Immature natural killer cell (primary cell): ENCODE measurements around the gene PPIL6. TPM values are rescaled to one million over a fixed set of nuclear protein-coding genes. Genes with fewer than 3 reads are reported as not detected.
A peak's percentile ranks its signal among the peaks of the same experiment; 100 is the strongest.
"Not testable (repeated sequence)": the region's sequence is repeated elsewhere in the genome, so short reads cannot be mapped to it uniquely, and the experiment has no call there.

ENCODE experiments used
- DNase-seq, 3 donors: peaks; one replicate each; pipeline ENCODE4 v3.0.0; 2022; ENCODE audit warnings: mixed read lengths in 1 of 3
- H3K27ac Mint-ChIP-seq, 6 donors: one replicate each; pipeline ENCODE4 v1.8.0; 2020; ENCODE audit warnings: mixed read lengths in 6 of 6, mild to moderate bottlenecking in 5 of 6, inconsistent platforms in 4 of 6, moderate library complexity in 3 of 6
- H3K27me3 Mint-ChIP-seq, 3 donors: one replicate each; pipeline ENCODE4 v1.8.0; 2020 to 2021; ENCODE audit warnings: low read depth in 3 of 3, mild to moderate bottlenecking in 3 of 3, mixed read lengths in 3 of 3, moderate library complexity in 3 of 3, inconsistent platforms in 1 of 3
- H3K36me3 Mint-ChIP-seq, 3 donors: one replicate each; pipeline ENCODE4 v1.8.0; 2020; ENCODE audit warnings: mixed read lengths in 3 of 3, inconsistent platforms in 2 of 3, mild to moderate bottlenecking in 2 of 3
- H3K4me1 Mint-ChIP-seq, 2 donors: one replicate each; pipeline ENCODE4 v1.8.0; 2020; ENCODE audit warnings: inconsistent platforms in 2 of 2, mild to moderate bottlenecking in 2 of 2, mixed read lengths in 2 of 2, moderate library complexity in 1 of 2
- H3K4me3 Mint-ChIP-seq, 5 donors: one replicate each; pipeline ENCODE4 v1.8.0; 2020; ENCODE audit warnings: mild to moderate bottlenecking in 5 of 5, mixed read lengths in 5 of 5, inconsistent platforms in 3 of 5, moderate library complexity in 3 of 5
- H3K9me3 Mint-ChIP-seq, 6 donors: one replicate each; pipeline ENCODE4 v1.8.0; 2020; ENCODE audit warnings: mild to moderate bottlenecking in 6 of 6, mixed read lengths in 6 of 6, inconsistent platforms in 4 of 6, moderate library complexity in 3 of 6
- polyA plus RNA-seq, 3 donors: library from polyadenylated mRNA; unstranded; fragments of 300-500 nt; fragmentation: Illumina TruSeq; gene quantifications; one replicate each; pipeline ENCODE4 v1.2.3, GENCODE V29; 2021

The PPIL6 gene
- polyA plus RNA-seq, 3 donors from 2014 or later = 0.15 to 1.0 (median 0.44) TPM

- H3K4me3 Mint-ChIP-seq = no peak overlapping the region
These were observed 70.1 kb downstream of the PPIL6 start for GRCh38 chr6:109370336-109370735.

GRCh38 chr6:109369728-109370127 lies 70.7 kb downstream of the PPIL6 start:
- Mint-ChIP-seq H3K4me3 (no peak overlapping the region), H3K27ac (peak overlapping the region in 5 of 6 donors; percentile 20 to 78 (median 49)), H3K4me1 (peaks cover 48 to 92% of the 10 kb centered on the region in 2 donors), H3K36me3 (peaks cover 13 to 52% (median 41%) of the 10 kb centered on the region in 3 donors), H3K27me3 (peaks cover 0 to 6% (median 3%) of the 10 kb centered on the region in 3 donors), H3K9me3 (no peaks in the 10 kb centered on the region)
- no peak for DNase-seq

More at GRCh38 chr6:109370336-109370735, 70.1 kb downstream of the PPIL6 start:
- H3K36me3 Mint-ChIP-seq = peaks cover 8 to 54% (median 40%) of the 10 kb centered on the region in 3 donors
- peaks cover 50 to 93% of the 10 kb centered on the region in 2 donors for H3K4me1 Mint-ChIP-seq
- DNase-seq = no peak
- peak overlapping the region in 3 of 6 donors; percentile 20 to 51 (median 29) for H3K27ac Mint-ChIP-seq
- H3K9me3 Mint-ChIP-seq = no peaks in the 10 kb centered on the region
- peaks cover 0 to 7% (median 6%) of the 10 kb centered on the region in 3 donors for H3K27me3 Mint-ChIP-seq

- H3K27me3 Mint-ChIP-seq, H3K9me3 Mint-ChIP-seq, DNase-seq: not testable (repeated sequence)
- Mint-ChIP-seq H3K4me3 (peak overlapping the region; percentile 12 to 70 (median 50)), H3K4me1 (peaks cover 53 to 89% of the 10 kb centered on the region in 2 donors), H3K27ac (peak overlapping the region; percentile 9 to 90 (median 80)), H3K36me3 (peaks cover 32 to 49% (median 41%) of the 10 kb centered on the region in 3 donors)
These were observed 75.9 kb downstream of the PPIL6 start for GRCh38 chr6:109364382-109365078.

- DNase-seq = no peak
- Mint-ChIP-seq H3K27ac (peak overlapping the region; percentile 9 to 90 (median 83)), H3K27me3 (peaks cover 0 to 3% (median 0%) of the 10 kb centered on the region in 3 donors), H3K4me1 (peaks cover 58 to 92% of the 10 kb centered on the region in 2 donors), H3K4me3 (peak overlapping the region; percentile 12 to 79 (median 69)), H3K36me3 (peaks cover 34 to 47% (median 39%) of the 10 kb centered on the region in 3 donors), H3K9me3 (no peaks in the 10 kb centered on the region)
These were observed 76.7 kb downstream of the PPIL6 start for GRCh38 chr6:109363753-109364152.

DNA sequence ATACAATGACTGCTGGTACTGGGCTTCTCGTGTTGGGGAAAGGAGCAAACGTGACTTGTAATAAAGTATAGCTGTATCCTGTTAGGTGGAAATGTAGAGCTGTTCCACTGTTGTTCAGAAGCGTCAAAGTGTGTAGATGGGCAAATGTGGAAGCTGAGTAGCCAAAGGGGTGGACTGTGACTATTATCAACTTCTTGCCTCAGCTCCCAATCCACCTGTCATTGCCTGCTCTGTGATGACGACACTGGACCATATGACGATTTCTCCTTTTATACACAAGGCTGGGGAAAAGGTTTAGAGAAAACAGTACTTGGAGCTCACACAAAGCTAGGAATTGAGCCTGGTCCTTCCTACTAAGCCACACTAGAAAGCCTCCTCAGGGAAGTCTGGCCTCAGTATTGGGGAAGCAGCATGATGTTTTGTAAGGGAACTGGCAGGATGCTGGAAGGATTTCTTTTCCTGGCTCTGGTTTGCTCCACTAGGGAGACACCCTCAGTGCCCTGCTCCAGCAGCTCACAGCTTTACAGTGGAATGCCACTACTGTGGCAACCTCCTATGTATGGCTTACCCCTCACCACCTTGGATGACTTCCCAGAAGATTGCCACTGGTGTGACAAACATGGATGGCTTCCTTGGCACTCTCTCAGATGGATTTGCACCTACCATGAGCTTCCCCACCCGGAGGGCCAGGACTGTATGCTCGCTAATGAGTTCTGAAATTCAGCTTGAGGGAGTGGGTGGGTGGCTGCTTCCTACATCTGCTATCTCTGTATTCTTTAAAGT lies 78.1 kb downstream of the PPIL6 start:
- H3K4me3 Mint-ChIP-seq = peak overlapping the region in 3 of 5 donors; percentile 18 to 35 (median 29)
- H3K27ac Mint-ChIP-seq = peak overlapping the region; percentile 23 to 73 (median 48)
- H3K9me3 Mint-ChIP-seq = no peaks in the 10 kb centered on the region
- peaks cover 40 to 49% (median 42%) of the 10 kb centered on the region in 3 donors for H3K36me3 Mint-ChIP-seq
- peaks cover 63 to 89% of the 10 kb centered on the region in 2 donors for H3K4me1 Mint-ChIP-seq
- H3K27me3 Mint-ChIP-seq = peaks cover 0 to 3% (median 2%) of the 10 kb centered on the region in 3 donors
- no peak for DNase-seq

DNA sequence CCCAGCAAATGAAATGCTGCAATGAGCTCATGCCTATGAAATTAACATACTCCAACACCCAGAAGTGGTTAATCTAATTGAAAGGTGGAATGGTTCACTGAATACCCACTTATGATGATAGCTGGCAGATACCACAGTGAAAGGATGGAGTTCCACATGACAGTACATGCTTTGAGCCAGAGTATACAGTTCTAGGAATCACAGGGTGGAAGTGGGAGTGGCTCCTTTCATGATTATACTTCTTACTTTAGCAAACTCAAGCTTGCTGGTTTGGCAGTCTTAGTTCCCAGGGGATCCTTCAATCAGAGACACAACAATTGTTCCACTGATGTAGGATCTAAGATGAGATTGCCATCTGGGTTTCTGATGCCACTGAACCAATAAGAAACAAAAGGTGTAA lies 79.6 kb downstream of the PPIL6 start:
- Mint-ChIP-seq H3K27ac (peak overlapping the region; percentile 2 to 74 (median 61)), H3K27me3 (peaks cover 0 to 3% (median 2%) of the 10 kb centered on the region in 3 donors), H3K4me1 (peaks cover 63 to 74% of the 10 kb centered on the region in 2 donors), H3K36me3 (peaks cover 46 to 52% (median 49%) of the 10 kb centered on the region in 3 donors), H3K4me3 (peak overlapping the region in 1 of 5 donors; percentile 1), H3K9me3 (no peaks in the 10 kb centered on the region)
- no peak for DNase-seq

GRCh38 chr6:109360281-109360680 lies 80.1 kb downstream of the PPIL6 start:
- Mint-ChIP-seq H3K27ac (peak overlapping the region; percentile 2 to 76 (median 72)), H3K4me3 (no peak overlapping the region), H3K9me3 (no peaks in the 10 kb centered on the region), H3K4me1 (peaks cover 63 to 74% of the 10 kb centered on the region in 2 donors), H3K27me3 (peaks cover 0 to 3% (median 2%) of the 10 kb centered on the region in 3 donors), H3K36me3 (peaks cover 46 to 52% (median 49%) of the 10 kb centered on the region in 3 donors)
- DNase-seq = no peak

DNA sequence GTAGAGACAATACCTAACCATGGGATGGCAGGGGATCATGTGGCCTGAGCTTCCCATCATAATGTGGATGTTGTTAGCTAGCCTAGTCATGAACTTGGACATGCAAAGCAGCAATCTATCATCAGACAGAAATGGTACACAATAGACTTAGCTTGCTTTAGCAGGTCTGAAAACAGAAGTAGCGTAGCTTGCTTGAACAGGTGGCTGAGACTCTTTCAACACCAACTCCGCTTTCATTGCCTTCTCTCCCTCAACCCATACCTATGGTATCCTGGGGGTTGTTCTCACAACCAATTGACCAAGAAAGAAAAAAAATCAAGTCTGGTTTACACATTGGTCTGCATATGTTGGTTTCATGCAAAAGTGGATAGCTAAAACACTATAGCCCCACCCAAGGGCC lies 81.2 kb downstream of the PPIL6 start:
- DNase-seq = no peak
- Mint-ChIP-seq H3K27me3 (peaks cover 0 to 3% (median 2%) of the 10 kb centered on the region in 3 donors), H3K4me1 (peaks cover 53 to 63% of the 10 kb centered on the region in 2 donors), H3K27ac (peak overlapping the region in 4 of 6 donors; percentile 35 to 74 (median 61)), H3K9me3 (no peaks in the 10 kb centered on the region), H3K36me3 (peaks cover 38 to 51% (median 41%) of the 10 kb centered on the region in 3 donors), H3K4me3 (no peak overlapping the region)

DNA sequence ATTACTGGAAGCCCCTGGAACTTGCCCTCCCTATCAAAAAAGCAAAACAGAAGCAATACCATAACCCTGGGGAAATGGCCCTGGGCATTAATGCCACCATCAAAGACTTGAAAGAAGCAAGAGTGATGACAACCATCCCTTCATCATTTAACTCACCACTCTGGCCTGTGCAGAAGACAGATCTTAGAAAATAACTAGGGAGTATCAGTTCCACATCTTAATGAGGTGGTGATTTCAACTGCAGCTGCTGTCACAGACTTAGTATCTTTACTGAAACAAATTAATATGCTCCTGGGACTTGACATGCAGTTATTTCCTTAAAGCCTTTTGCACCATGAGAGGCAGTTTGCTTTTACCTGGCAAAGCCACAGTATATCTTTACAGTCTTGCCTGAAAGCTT lies 82.2 kb downstream of the PPIL6 start:
- DNase-seq = no peak
- H3K9me3 Mint-ChIP-seq = no peaks in the 10 kb centered on the region
- H3K27ac Mint-ChIP-seq = peak overlapping the region in 3 of 6 donors; percentile 32 to 48 (median 42)
- peaks cover 43 to 54% of the 10 kb centered on the region in 2 donors for H3K4me1 Mint-ChIP-seq
- H3K27me3 Mint-ChIP-seq = peaks cover 0 to 3% (median 2%) of the 10 kb centered on the region in 3 donors
- H3K4me3 Mint-ChIP-seq = no peak overlapping the region
- H3K36me3 Mint-ChIP-seq = peaks cover 32 to 49% (median 39%) of the 10 kb centered on the region in 3 donors

DNA sequence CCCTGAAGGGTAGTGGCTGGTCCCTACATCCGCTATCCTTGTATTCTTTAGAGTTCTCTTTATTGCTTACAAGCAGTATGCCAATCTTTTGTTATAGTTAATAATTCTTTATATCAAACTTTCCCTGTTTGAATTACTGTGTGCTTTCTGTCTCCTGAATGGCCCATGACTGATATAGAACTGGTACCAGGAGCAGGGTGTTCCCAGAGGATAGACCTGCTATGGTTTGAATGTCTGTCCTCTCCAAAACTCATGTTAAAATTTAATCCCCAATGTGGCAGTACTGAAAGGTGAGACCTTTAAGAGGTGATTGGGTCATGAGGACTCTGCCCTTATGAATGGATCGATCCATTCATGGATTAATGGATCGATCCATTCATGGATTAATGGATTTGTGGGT lies 84.2 kb downstream of the PPIL6 start:
- H3K27ac Mint-ChIP-seq = peak overlapping the region in 1 of 6 donors; percentile 34

GRCh38 chr6:109351231-109352130 lies 88.9 kb downstream of the PPIL6 start:
- H3K9me3 Mint-ChIP-seq = no peaks in the 10 kb centered on the region
- H3K4me1 Mint-ChIP-seq = peaks cover 17 to 31% of the 10 kb centered on the region in 2 donors
- H3K36me3 Mint-ChIP-seq = peaks cover 12 to 39% (median 21%) of the 10 kb centered on the region in 3 donors
- H3K4me3 Mint-ChIP-seq = no peak overlapping the region
- H3K27me3 Mint-ChIP-seq = peaks cover 0 to 3% (median 2%) of the 10 kb centered on the region in 3 donors
- DNase-seq = no peak
- H3K27ac Mint-ChIP-seq = peak overlapping the region; percentile 5 to 71 (median 32)

More for the DNA sequence above, 84.2 kb downstream of the PPIL6 start:
- Mint-ChIP-seq H3K9me3 (no peaks in the 10 kb centered on the region), H3K27me3 (peaks cover 0 to 5% (median 2%) of the 10 kb centered on the region in 3 donors), H3K4me3 (no peak overlapping the region), H3K4me1 (peaks cover 39 to 57% of the 10 kb centered on the region in 2 donors), H3K36me3 (peaks cover 26 to 60% (median 44%) of the 10 kb centered on the region in 3 donors)
- DNase-seq = no peak

DNA sequence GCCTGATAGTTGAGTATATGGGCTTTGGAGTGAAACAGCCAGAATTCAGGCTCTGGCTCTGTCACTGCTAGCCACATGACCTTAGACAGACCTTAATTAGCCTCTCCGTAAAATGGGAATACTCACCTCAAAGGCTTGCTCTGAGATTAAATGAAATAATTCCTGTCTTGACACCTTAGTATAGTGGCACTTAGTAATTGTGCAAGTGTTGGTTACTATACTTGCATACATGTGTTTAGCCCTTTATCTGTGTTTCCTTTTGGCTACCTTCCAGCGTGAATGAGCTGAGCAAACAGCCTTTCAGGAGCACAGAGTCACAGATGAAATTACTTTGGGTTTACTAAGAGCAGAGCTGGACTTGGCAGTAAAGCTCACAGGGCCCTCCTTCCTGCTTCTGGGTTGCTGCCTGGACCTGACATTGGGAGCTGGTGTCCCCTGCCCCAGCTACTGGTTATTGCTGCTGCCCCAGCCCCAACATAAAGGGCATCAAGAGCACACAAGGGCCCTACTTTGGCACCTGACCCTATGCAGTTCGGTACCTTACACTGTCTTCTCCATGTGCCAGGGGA lies 90.9 kb downstream of the PPIL6 start:
- H3K27me3 Mint-ChIP-seq = peaks cover 0 to 3% (median 2%) of the 10 kb centered on the region in 3 donors

More for the DNA sequence above, 90.9 kb downstream of the PPIL6 start:
- Mint-ChIP-seq H3K4me1 (peaks cover 17 to 31% of the 10 kb centered on the region in 2 donors), H3K9me3 (no peaks in the 10 kb centered on the region), H3K27ac (peak overlapping the region in 4 of 6 donors; percentile 13 to 62 (median 44)), H3K36me3 (peaks cover 8 to 30% (median 17%) of the 10 kb centered on the region in 3 donors), H3K4me3 (no peak overlapping the region)
- no peak for DNase-seq
